Raji (cell line): ENCODE results near the gene ATR.

Experiments used
- POLR2A ChIP-seq: IDR thresholded peaks from 2 replicates; pipeline ENCODE4 v1.6.1; 2011; ENCODE audit warnings: low read depth, low read length, control low read depth; ENCODE audit not compliant: insufficient read depth

Gene ATR

DNA sequence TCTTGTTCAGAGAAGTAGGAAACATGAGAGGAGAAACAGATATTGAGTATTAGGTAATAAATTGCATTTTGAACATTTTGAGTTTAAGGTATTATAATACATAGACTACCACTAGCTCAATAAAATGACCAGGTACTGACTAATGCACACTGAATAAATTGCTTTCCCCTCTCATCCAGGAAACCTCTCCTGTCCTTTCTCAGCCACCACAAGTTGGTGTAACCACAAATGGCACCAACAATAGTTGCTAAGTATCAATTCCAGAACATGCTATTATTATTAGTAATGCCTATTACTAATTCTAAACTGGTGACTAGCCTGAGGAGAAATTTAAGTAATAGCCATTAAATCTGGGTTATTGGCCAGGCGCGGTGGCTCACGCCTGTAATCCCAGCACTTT, 83.4 kb downstream of the ATR start:
- TF ChIP-seq POLR2A, result no peak

DNA sequence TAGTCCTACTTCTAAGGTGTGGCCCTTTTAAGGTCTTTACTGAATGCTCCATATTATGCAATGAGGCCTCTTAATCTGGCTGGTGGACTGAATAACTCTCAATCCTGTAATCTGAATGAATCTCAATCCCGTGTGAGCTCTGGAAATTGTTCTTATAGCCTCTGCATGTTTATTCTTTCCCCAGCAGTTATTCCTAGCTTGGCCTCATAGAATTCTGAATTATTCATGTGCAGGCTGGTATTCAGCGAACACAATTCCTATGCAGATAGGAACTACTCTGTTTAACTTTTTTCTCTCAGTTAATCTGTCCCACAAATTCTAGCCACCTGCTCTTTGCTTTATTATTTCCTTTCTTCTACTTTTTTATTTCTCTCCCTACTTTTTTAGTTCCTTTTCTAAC, 86.3 kb downstream of the ATR start:
- TF ChIP-seq POLR2A, result no peak

DNA sequence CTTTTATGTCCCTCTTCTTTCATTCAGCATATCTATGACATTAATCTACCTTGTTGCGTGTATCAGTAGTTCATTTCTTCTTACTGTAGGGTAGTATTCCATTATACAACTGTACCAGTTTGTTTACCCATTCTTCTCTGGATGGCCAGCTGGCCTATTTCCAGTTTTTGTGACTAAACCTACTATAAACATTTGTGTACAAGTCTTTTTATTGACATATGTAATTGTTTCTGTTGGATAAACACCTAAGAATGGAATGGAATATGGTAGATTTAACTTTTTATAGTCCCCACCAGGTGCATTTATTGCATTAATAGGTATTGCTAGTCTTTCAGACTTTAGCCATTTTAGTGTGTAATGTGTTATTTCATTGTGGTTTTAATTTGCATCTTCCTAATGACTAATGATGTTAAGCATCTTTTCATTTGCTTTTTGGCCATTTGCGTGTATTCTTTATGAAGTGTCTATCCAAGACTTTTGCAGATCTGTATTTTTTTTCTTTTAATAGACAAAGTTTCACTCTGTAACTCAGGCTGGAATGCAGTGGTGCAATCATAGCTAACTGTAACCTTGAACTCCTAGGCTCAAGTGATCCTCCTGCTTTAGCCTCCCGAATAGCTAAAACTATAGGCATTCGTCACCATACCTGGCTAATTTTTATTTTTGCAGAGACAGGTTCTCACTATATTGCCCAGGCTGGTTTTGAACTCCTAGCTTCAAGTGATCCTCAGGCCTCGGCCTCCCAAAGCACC, 88.8 kb downstream of the ATR start:
- TF ChIP-seq POLR2A, result no peak

DNA sequence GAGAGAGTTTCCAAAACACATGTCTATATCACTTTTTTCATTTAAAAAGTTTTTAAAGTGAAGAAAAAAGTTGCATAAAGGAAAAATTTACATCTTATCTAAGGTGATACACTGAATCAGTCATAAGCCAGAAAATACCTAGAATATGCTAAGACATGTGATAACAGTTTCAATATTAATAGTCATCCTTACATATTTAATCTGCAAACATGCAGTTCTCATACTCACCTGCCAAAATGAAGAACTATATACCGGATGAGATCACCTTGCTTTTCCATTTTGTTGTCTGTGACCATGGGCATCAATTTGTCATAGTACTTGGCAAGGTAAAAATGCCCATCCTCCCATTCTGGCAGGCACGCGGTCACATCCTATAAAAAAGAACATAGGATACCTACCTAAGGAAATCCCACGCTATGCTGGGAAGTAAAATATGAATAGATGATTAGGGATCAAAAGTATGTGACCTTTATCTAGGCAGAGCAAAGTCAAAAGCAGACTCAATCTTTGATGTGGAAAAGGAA, 93.6 kb downstream of the ATR start:
- TF ChIP-seq POLR2A, result no peak

DNA sequence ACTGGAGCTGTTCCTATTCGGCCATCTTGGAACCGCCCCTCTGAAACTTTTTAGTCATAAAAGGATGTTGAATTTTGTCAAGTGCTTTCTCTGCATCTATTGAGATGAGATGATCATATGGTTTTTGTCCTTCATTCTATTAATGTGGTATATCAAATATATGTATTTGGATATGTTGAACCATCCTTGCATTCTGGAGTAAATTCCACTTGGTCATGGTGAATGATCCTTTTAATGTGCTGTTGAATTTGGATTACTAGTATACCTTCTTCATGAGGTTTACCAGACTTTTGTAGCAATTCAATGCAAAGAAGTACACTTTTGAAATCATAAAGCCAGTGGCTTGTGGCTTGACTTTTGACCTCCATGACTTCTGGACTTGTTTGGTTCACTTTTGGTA, 97.3 kb downstream of the ATR start:
- no peak for TF ChIP-seq POLR2A

DNA sequence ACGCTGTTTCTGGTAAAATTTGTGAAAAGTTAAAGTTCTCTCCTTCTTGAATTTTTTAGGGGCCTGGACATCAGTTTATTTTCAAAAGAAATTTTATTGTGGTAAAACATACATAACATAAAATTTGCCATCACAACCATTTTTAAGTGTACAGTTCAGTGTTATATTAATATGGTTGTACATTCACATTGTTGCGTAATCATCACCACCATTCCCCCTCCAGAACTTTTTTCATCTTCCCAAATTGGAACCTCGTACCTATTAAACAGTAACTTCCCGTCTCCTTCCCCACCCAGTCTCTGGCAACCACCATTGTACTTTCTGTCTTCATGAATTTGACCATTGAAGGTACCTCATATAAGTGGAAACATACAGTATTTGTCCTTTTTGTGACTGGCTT, 107.7 kb downstream of the ATR start:
- no peak for TF ChIP-seq POLR2A

DNA sequence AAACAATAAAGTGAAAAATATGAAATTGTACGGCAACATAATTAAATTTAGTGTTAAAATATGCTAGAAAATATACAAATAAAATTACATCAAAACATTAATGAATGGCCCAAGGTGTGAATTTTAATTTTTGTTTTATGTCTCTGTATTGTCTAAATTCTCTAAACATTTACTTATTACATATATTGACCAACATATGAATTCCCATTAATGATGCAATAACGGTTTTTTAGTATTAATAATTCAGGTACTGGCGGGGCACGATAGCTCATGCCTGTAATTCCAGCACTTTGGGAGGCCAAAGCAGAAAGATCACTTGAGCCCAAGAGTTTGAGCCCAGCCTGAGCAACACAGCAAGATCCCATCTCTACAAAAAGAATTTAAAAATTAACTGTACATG, 110.1 kb downstream of the ATR start:
- TF ChIP-seq POLR2A, result no peak

DNA sequence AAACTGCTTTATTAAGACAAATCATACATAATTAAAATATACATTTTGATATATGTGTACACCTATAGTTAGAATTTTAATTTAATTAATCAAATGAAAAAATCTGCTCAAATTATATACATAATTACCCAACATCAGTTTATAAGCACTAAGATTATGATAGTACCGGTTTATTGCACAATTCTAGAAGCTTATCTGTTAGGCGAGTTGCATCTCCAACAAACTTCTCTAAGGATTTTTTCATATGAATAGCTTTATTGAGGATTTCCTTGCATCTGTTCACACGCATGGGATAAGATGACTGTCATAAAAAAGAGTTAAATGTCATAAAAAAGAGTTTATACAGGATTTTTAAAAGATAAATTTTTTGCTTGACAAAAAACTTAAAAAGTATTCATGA, 110.8 kb downstream of the ATR start:
- no peak for TF ChIP-seq POLR2A

DNA sequence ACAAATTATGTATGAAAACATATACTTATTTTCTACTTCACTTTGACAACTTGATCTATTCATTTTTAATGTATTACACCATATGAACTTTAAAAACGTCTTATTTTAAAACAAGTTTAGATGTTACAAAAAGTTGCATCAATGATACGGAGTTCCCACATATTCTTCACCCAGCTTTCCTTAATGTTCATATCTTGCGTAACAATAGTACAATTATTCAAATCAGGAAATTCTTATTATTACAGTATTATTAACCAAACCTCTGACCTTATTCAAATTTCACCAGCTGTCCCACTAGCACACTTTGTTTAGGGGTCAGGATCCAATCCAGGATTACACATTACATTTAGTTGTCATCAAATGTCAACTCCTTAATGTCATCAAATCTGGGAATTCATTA, 117.8 kb downstream of the ATR start:
- TF ChIP-seq POLR2A, result no peak

DNA sequence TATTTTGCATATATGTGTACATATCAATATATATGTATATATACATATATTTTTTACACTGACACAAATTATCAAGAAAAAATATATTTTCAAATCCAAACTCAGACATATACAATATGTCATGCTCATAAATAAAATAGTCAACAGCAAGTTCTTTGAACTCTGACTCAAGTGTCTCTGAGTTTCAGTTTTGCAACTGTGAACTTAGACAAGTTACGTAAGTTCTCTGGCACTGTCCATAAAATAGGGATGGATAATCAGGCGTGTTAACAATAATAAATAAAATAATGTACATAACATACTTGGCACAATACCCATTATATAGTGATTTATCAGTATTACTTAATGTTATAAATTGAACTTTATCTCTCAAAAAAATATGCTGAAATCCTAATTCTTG, 118.6 kb downstream of the ATR start:
- TF ChIP-seq POLR2A, result no peak

DNA sequence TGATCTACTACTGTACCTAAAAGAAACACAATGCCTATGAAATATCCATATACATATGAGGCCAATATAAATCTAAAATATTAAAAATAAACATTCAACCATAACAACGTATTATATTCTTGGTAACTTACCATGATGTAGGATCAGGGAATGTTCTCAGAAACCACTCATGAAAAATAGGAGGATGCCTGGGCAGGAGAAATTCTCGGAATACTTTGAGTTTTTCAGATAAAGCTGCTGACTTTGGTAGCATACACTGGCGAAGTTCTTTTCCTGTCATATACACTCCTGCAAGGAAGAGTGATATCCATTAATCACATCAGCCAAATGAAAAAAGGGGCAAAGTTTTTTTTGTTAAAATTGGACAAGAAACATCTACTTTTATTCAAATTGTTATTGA, 119.4 kb downstream of the ATR start:
- TF ChIP-seq POLR2A, result no peak

DNA sequence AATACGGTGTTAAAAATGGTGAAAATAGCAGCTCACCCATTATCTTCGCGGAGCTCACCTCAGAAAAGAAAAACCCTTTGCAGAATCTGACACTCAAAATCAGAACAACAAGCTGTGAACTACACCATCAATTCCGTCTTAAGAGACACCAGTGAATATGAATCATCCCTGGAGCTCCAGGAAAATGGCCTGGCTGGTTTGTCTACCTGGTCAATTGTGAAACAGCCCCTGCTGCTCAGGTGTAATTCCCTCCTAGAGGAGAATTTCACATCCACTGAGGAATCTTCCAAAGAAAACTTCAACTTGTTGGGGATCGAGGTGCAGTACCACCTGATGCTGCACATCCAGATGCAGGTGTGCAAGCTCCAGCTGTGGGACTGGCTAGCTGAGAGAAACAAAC, 127.7 kb downstream of the ATR start:
- no peak for TF ChIP-seq POLR2A

DNA sequence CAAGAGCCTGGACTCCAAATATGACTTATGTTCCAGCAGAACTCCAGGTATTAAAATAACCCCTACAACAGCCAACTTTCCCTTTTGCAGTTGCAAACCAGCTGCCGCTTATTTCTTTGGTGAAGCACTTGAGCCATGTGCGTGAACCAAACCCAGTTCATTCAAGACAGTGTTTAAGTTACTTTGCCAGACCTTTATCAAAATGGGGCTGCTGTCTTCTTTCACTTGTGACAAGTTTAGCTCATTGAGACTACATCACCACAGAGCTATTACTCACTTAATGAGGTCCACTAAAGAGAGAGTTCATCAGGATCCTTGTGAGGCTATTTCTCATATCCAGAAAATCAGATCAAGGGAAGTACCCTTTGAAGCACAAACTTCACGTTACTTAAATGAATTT, 128.3 kb downstream of the ATR start:
- TF ChIP-seq POLR2A, result no peak

DNA sequence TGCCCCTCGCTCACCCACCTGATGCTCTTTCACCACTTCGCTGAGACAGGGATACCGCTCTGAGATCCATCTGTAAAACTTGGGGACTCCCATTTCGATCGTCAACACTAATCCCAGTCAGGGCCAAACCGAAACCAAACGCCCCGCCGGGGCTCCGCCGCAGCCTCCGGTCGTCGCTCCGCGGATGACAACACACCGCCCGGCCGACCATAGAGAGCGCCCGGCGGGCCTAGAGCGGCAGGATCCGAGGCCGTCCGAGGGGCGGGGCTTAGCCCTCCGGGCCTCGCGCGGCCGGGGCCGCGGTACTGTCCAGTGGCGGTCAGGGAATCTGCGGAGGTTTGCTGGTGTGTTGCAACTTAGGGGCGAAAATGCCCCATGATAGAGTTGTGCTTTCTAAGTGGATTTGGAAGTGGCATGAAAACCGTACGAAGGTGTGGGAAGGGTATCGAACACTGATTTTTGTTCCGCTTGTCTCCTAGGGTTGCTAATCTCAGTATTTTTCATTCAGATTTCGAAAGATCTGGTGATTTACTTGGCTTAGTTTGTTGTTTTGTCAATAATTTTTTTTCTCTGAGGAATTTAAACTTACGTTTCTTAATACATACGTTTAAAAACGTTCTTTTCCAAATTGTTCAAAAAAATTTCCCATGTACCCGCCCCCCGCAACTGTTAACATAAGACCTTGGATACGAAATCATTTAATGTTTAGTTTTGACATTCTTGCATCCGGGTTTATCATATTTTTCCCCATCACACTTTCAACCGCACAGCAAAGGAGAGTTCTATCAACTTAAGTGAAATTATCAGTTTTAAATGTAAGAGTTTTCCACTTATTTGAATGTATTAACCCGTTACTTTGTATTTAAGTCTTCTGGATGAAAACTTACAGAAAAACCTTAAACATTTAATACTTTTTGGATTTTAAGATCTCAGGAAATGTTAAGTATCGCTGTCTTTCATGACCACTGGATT, 130.4 kb downstream of the ATR start, which contains the start of gene XRN1:
Gene XRN1 (minus strand): TSS at position 186 of the 972 bp plus-strand sequence. CDS start 93 bp downstream, at position 93.
- peak; percentile 64 for TF ChIP-seq POLR2A

DNA sequence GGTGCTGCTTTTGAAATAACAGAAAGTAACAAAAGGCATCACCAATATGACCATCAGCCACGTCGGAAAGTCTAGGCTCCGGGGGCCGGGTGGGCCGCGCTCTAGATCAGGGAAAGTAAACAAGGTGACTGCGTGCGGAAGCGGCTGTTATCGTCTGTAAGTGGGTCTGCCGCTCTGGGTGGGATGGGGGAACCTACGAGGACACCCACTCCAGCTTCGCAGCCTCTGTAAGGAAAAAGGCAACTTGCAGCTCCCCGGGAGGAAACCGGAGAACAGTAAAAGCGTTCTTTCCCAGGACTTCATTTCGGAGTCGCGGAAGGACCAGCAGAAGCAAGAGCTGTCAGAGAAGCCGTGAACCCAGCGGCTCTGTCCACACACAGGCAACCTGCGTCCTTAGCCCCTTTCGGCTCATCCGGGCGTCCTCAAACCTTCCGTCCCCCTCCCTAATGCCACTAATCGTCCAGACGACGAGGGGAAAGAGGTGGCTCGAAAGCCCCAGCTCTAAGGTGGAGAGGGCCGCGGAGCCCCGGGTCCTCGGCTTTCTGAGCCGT, 131.2 kb downstream of the ATR start:
- no peak for TF ChIP-seq POLR2A
